Thoracic aorta (tissue), 2 donors: Measurements from ENCODE around the gene MAP1LC3A. TPM values are rescaled to one million over a fixed set of nuclear protein-coding genes. Genes with fewer than 3 reads are reported as not detected.
"Not testable (repeated sequence)": the region's sequence is repeated elsewhere in the genome, so short reads cannot be mapped to it uniquely, and the experiment has no call there.

Source experiments
- ATAC-seq: fragments of 150-250 bp; one replicate; pipeline ENCODE4 v1.8.0; 2017; ENCODE audit warnings: low read depth; ENCODE audit not compliant: insufficient number of reproducible peaks, low FRiP score
- DNase-seq: peaks from one replicate; pipeline ENCODE4 v3.0.0-alpha.2; 2020; ENCODE audit warnings: low spot score
- H3K27ac ChIP-seq, 2 donors: fragments of 200-600 bp; sonication (generic); 1 replicate in 1 of 2; 2 replicates in 1 of 2; pipeline ENCODE4 v1.5.1; 2016; ENCODE audit warnings: mild to moderate bottlenecking in 2 of 2, moderate library complexity in 2 of 2
- H3K27me3 ChIP-seq: fragments of 200-600 bp; sonication (generic); replicated peaks from 2 replicates; pipeline ENCODE4 v1.6.0; 2016; ENCODE audit warnings: mild to moderate bottlenecking; ENCODE audit not compliant: insufficient read depth
- H3K36me3 ChIP-seq: fragments of 200-600 bp; sonication (generic); one replicate; pipeline ENCODE4 v1.5.1; 2016
- H3K4me1 ChIP-seq, 2 donors: fragments of 200-600 bp; sonication (generic); 1 replicate in 1 of 2; 2 replicates in 1 of 2; pipeline versions ENCODE4 v1.5.1 to v1.6.0; 2016; ENCODE audit warnings: low read depth in 2 of 2, mild to moderate bottlenecking in 1 of 2; ENCODE audit not compliant: control insufficient read depth in 1 of 2
- H3K4me3 ChIP-seq: fragments of 200-600 bp; sonication (generic); 2 replicates; pipeline ENCODE4 v1.5.1; 2016; ENCODE audit warnings: mild to moderate bottlenecking
- H3K9me3 ChIP-seq: fragments of 200-600 bp; sonication (generic); 2 replicates; pipeline ENCODE4 v1.5.1; 2016
- CTCF ChIP-seq: fragments of 200-600 bp; sonication (generic); IDR thresholded peaks from one replicate; pipeline ENCODE4 v1.5.1; 2019; ENCODE audit warnings: antibody characterized with exemption
- total RNA-seq, 2 donors: library from RNA; depleted of rRNA; stranded (reverse); fragments of >200 nt; gene quantifications; one replicate each; pipeline versions ENCODE4 v1.1.0 to v1.2.3, GENCODE V29; 2016

The MAP1LC3A gene
- total RNA-seq: 10 to 100 TPM; 39.2 to 79.6 TPM

- peak within 1 kb of the TSS; percentile 98 to 99 for H3K27ac ChIP-seq
- H3K9me3 ChIP-seq: no peaks in the 10 kb centered on the region
- no peaks in the 10 kb centered on the region for H3K27me3 ChIP-seq
- H3K4me1 ChIP-seq: peaks cover 0 to 10% of the 10 kb centered on the region in 2 donors
- ATAC-seq (peak; percentile 86), DNase-seq (peak; percentile 90)
- no peak for TF ChIP-seq CTCF
- no peaks in the 10 kb centered on the region for H3K36me3 ChIP-seq
- H3K4me3 ChIP-seq: peak within 1 kb of the TSS; percentile 90
Observed at GRCh38 chr20:34558320-34559218, at the start of gene MAP1LC3A. TSS of gene MAP1LC3A (plus strand) at chr20:34558718. CDS start at chr20:34558869, 151 bp downstream.

- H3K27ac ChIP-seq: no peak overlapping the region
- DNase-seq: no peak
- ATAC-seq: no peak
- no peak overlapping the region for H3K4me3 ChIP-seq
- no peaks in the 10 kb centered on the region for H3K27me3 ChIP-seq
- TF ChIP-seq CTCF: no peak
- H3K9me3 ChIP-seq: no peaks in the 10 kb centered on the region
- H3K36me3 ChIP-seq: peaks cover 7% of the 10 kb centered on the region
- H3K4me1 ChIP-seq: peaks cover 3 to 10% of the 10 kb centered on the region in 2 donors
Observed at GRCh38 chr20:34510575-34510974, 47.9 kb upstream of the MAP1LC3A start.

GRCh38 chr20:34511891-34512265 is 46.6 kb upstream of the MAP1LC3A start:
- Histone ChIP-seq H3K9me3 (no peaks in the 10 kb centered on the region), H3K27ac (no peak overlapping the region), H3K36me3 (peaks cover 5% of the 10 kb centered on the region), H3K27me3 (no peaks in the 10 kb centered on the region), H3K4me3 (no peak overlapping the region), H3K4me1 (peaks cover 3 to 11% of the 10 kb centered on the region in 2 donors)
- TF ChIP-seq CTCF: no peak
- ATAC-seq: no peak
- DNase-seq: no peak

- no peaks in the 10 kb centered on the region for H3K9me3 ChIP-seq
- H3K4me1 ChIP-seq: peaks cover 3 to 14% of the 10 kb centered on the region in 2 donors
- no peak for DNase-seq
- ATAC-seq: no peak
- TF ChIP-seq CTCF: no peak
- no peak overlapping the region for H3K4me3 ChIP-seq
- no peaks in the 10 kb centered on the region for H3K27me3 ChIP-seq
- H3K36me3 ChIP-seq: peaks cover 5% of the 10 kb centered on the region
- no peak overlapping the region for H3K27ac ChIP-seq
Observed at GRCh38 chr20:34512266-34512954, 46.1 kb upstream of the MAP1LC3A start.

- no peak overlapping the region for H3K4me3 ChIP-seq
- H3K4me1 ChIP-seq: peaks cover 3 to 20% of the 10 kb centered on the region in 2 donors
- no peak for DNase-seq
- H3K27me3 ChIP-seq: no peaks in the 10 kb centered on the region
- H3K9me3 ChIP-seq: no peaks in the 10 kb centered on the region
- no peak for TF ChIP-seq CTCF
- no peak for ATAC-seq
- peaks cover 2% of the 10 kb centered on the region for H3K36me3 ChIP-seq
- H3K27ac ChIP-seq: no peak overlapping the region
Observed at GRCh38 chr20:34512955-34513419, 45.5 kb upstream of the MAP1LC3A start.

GRCh38 chr20:34514034-34514433 is 44.5 kb upstream of the MAP1LC3A start:
- not testable (repeated sequence) for H3K9me3 ChIP-seq, ATAC-seq, H3K27me3 ChIP-seq, DNase-seq, H3K4me3 ChIP-seq, H3K27ac ChIP-seq, H3K36me3 ChIP-seq
- peaks cover 3 to 31% of the 10 kb centered on the region in 2 donors for H3K4me1 ChIP-seq
